Stomach (tissue), 9 donors: ENCODE measurements around the gene ATP13A3. TPM values are rescaled to one million over a fixed set of nuclear protein-coding genes. Genes with fewer than 3 reads are reported as not detected.

Source experiments
- DNase-seq, 2 donors: peaks; one replicate each; pipeline versions ENCODE4 v3.0.0 to v3.0.0-alpha.2; 2013 to 2019
- H3K27ac ChIP-seq, 5 donors: fragments of 200-600 bp in 4 of 5; sonication (generic) in 4 of 5; one replicate each; pipeline ENCODE4 v1.5.1; 2013 to 2019; ENCODE audit warnings: mild to moderate bottlenecking in 1 of 5, moderate library complexity in 1 of 5
- H3K27me3 ChIP-seq, 3 donors: fragments of 200-600 bp; sonication (generic); one replicate each; pipeline ENCODE4 v1.5.1; 2017 to 2019; ENCODE audit warnings: mixed run types in 1 of 3
- H3K36me3 ChIP-seq, 4 donors: fragments of 200-600 bp; sonication (generic); 1 replicate in 3 of 4; 2 replicates in 1 of 4; pipeline ENCODE4 v1.5.1; 2016 to 2019
- H3K4me1 ChIP-seq, 4 donors: fragments of 200-600 bp; sonication (generic); one replicate each; pipeline ENCODE4 v1.5.1; 2016 to 2019
- H3K4me3 ChIP-seq, 4 donors: fragments of 200-600 bp; sonication (generic) in 3 of 4; one replicate each; pipeline ENCODE4 v1.5.1; 2016 to 2019; ENCODE audit warnings: mild to moderate bottlenecking in 1 of 4
- H3K9me3 ChIP-seq, 4 donors: fragments of 200-600 bp; sonication (generic); one replicate each; pipeline ENCODE4 v1.5.1; 2016 to 2019
- CTCF ChIP-seq, 7 experiments: fragments of 450-650 bp in 4 of 7; fragments of 200-600 bp in 3 of 7; sonication (generic) in 3 of 7; IDR thresholded peaks; one replicate each; pipeline ENCODE4 v1.5.1; 2016 to 2019; ENCODE audit warnings: antibody characterized with exemption in 7 of 7, control low read depth in 2 of 7, mild to moderate bottlenecking in 1 of 7
- EP300 ChIP-seq: sonication (generic); formaldehyde crosslinking; IDR thresholded peaks from one replicate; pipeline ENCODE4 v1.6.1; 2017; ENCODE audit warnings: antibody characterized with exemption
- POLR2A ChIP-seq, 4 donors: fragments of 450-650 bp; IDR thresholded peaks; one replicate each; pipeline ENCODE4 v1.6.1; 2016; ENCODE audit warnings: antibody characterized with exemption in 4 of 4, control low read depth in 2 of 4, mild to moderate bottlenecking in 1 of 4, moderate library complexity in 1 of 4
- POLR2AphosphoS5 ChIP-seq, 3 donors: sonication (generic); formaldehyde crosslinking; IDR thresholded peaks; one replicate each; pipeline ENCODE4 v1.6.1; 2016; ENCODE audit warnings: antibody characterized with exemption in 3 of 3
- WGBS, 5 donors: extraction: QIAGEN DNeasy Blood & Tissue Kit in 3 of 5; methylation state at CpG; one replicate each; pipeline versions ENCODE4 v1.1.5 to v1.1.7; 2013 to 2018; 5-methylcytosine and 5-hydroxymethylcytosine counted together
- intact Hi-C: fragments of 100-400 bp; cut with DNase I; formaldehyde crosslinking; loops from one replicate; pipeline ENCODE4 v1.15.1; 2023; ENCODE audit warnings: low total_unique reads
- polyA plus RNA-seq, 3 donors: library from polyadenylated mRNA; stranded (reverse); fragments of 200-250 nt; gene quantifications; one replicate each; pipeline ENCODE4 v1.2.3, GENCODE V29; 2013
- total RNA-seq, 5 donors: library from RNA; depleted of rRNA; stranded (reverse); fragments of >200 nt; gene quantifications; one replicate each; pipeline versions ENCODE4 v1.1.0 to v1.2.3, GENCODE V29; 2014 to 2016
- donor health status: healthy with polysubstance abuse.
- donor health status: Bipolar disorder and iron deficiency.
- donor health status: healthy.

Gene ATP13A3
- total and polyA plus RNA-seq, 8 donors = 11.2 to 332 (median 21.4) TPM

GRCh38 chr3:194425399-194425798 is 61.4 kb downstream of the ATP13A3 start:
- Histone ChIP-seq H3K4me3 (no peak overlapping the region), H3K4me1 (no peaks in the 10 kb centered on the region), H3K27ac (no peak overlapping the region), H3K9me3 (no peaks in the 10 kb centered on the region), H3K36me3 (peaks cover 28 to 78% (median 70%) of the 10 kb centered on the region in 4 donors), H3K27me3 (no peaks in the 10 kb centered on the region)
- DNase-seq = no peak
- intact Hi-C loops = no loop called here
- no peak for TF ChIP-seq CTCF (IDR thresholded peaks at IDR 0.05)
- no peak for TF ChIP-seq EP300
- no peak for TF ChIP-seq POLR2AphosphoS5 (IDR thresholded peaks at IDR 0.05)
- TF ChIP-seq POLR2A (IDR thresholded peaks at IDR 0.05) = no peak
- WGBS, 5 donors = 91 to 97% (median 94%) methylated on average over 4 of the region's 4 CpGs

GRCh38 chr3:194424953-194425352 is 61.8 kb downstream of the ATP13A3 start:
- H3K36me3 ChIP-seq = peaks cover 26 to 78% (median 66%) of the 10 kb centered on the region in 4 donors
- no peaks in the 10 kb centered on the region for H3K4me1 ChIP-seq
- no peaks in the 10 kb centered on the region for H3K27me3 ChIP-seq
- H3K9me3 ChIP-seq = no peaks in the 10 kb centered on the region
- intact Hi-C loops = no loop called here
- DNase-seq = no peak
- no peak for TF ChIP-seq POLR2A (IDR thresholded peaks at IDR 0.05)
- no peak for TF ChIP-seq POLR2AphosphoS5 (IDR thresholded peaks at IDR 0.05)
- no peak for TF ChIP-seq CTCF (IDR thresholded peaks at IDR 0.05)
- TF ChIP-seq EP300 = no peak
- WGBS, 5 donors = 91 to 97% (median 94%) methylated on average over 7 of the region's 7 CpGs
- no peak overlapping the region for H3K27ac ChIP-seq
- no peak overlapping the region for H3K4me3 ChIP-seq

- intact Hi-C loops = no loop called here
- TF ChIP-seq EP300 = no peak
- no peak for TF ChIP-seq POLR2AphosphoS5 (IDR thresholded peaks at IDR 0.05)
- TF ChIP-seq CTCF (IDR thresholded peaks at IDR 0.05) = no peak
- no peak for TF ChIP-seq POLR2A (IDR thresholded peaks at IDR 0.05)
These were observed 62.4 kb downstream of the ATP13A3 start for GRCh38 chr3:194424373-194424772.

GRCh38 chr3:194423317-194423716 is 63.5 kb downstream of the ATP13A3 start:
- Histone ChIP-seq H3K27me3 (no peaks in the 10 kb centered on the region), H3K36me3 (peaks cover 14 to 76% (median 67%) of the 10 kb centered on the region in 4 donors), H3K27ac (no peak overlapping the region), H3K4me1 (no peaks in the 10 kb centered on the region), H3K9me3 (no peaks in the 10 kb centered on the region), H3K4me3 (no peak overlapping the region)
- TF ChIP-seq EP300 = no peak
- no peak for TF ChIP-seq CTCF (IDR thresholded peaks at IDR 0.05)
- TF ChIP-seq POLR2A (IDR thresholded peaks at IDR 0.05) = no peak
- DNase-seq = no peak
- intact Hi-C loops = no loop called here
- WGBS, 5 donors = 43 to 63% (median 56%) methylated on average over 3 of the region's 3 CpGs

More at GRCh38 chr3:194424373-194424772, 62.4 kb downstream of the ATP13A3 start:
- Histone ChIP-seq H3K36me3 (peaks cover 20 to 76% (median 66%) of the 10 kb centered on the region in 4 donors), H3K9me3 (no peaks in the 10 kb centered on the region), H3K4me1 (no peaks in the 10 kb centered on the region), H3K27ac (no peak overlapping the region), H3K4me3 (no peak overlapping the region), H3K27me3 (no peaks in the 10 kb centered on the region)
- 93 to 100% (median 98%) methylated on average over 1 of the region's 1 CpG for WGBS, 5 donors
- no peak for DNase-seq
